SU-DHL-6 (cell line): ENCODE results near the gene NAT14.
A peak's percentile ranks its signal among the peaks of the same experiment; 100 is the strongest.

Experiments
- H2AFZ ChIP-seq: fragments of 200-600 bp; sonication (generic); 2 replicates; pipeline ENCODE4 v1.6.1; 2014; ENCODE audit warnings: low read depth, mild to moderate bottlenecking, moderate library complexity, mixed read lengths, antibody characterized with exemption, low read length; ENCODE audit not compliant: severe bottlenecking
- H3F3A ChIP-seq: fragments of 200-600 bp; shearing (Covaris generic); 2 replicates; pipeline ENCODE4 v1.6.0; 2016; ENCODE audit warnings: antibody characterized with exemption, mild to moderate bottlenecking; ENCODE audit not compliant: insufficient read depth
- H3K27ac ChIP-seq: fragments of 200-600 bp; sonication (generic); 2 replicates; pipeline ENCODE4 v1.5.1; 2016; ENCODE audit warnings: low read depth, mild to moderate bottlenecking, low read length, moderate library complexity, mixed read lengths
- H3K27me3 ChIP-seq: fragments of 200-600 bp; sonication (generic), shearing (Covaris generic); 2 replicates; pipeline ENCODE4 v1.6.0; 2014; ENCODE audit warnings: mild to moderate bottlenecking, low read length
- H3K36me3 ChIP-seq: fragments of 200-600 bp; sonication (generic); 2 replicates; pipeline ENCODE4 v1.6.1; 2014; ENCODE audit warnings: mild to moderate bottlenecking, low read length, mixed read lengths
- H3K4me2 ChIP-seq: fragments of 300-600, 200-600 bp; shearing (Covaris generic), sonication (generic); 2 replicates; pipeline ENCODE4 v1.6.0; 2014; ENCODE audit warnings: low read length, low read depth, mild to moderate bottlenecking; ENCODE audit not compliant: poor library complexity, severe bottlenecking
- H3K4me3 ChIP-seq: fragments of 200-600 bp; sonication (generic); 2 replicates; pipeline ENCODE4 v1.5.1; 2014; ENCODE audit warnings: antibody characterized with exemption, low read length, mild to moderate bottlenecking, mixed read lengths; ENCODE audit not compliant: insufficient read depth, poor library complexity, severe bottlenecking
- H3K79me2 ChIP-seq: fragments of 200-600 bp; sonication (generic); 2 replicates; pipeline ENCODE4 v1.6.1; 2014; ENCODE audit warnings: mild to moderate bottlenecking, low read length, moderate library complexity; ENCODE audit not compliant: insufficient read depth
- H3K9ac ChIP-seq: fragments of 200-600 bp; sonication (generic); 2 replicates; pipeline ENCODE4 v1.7.0; 2014; ENCODE audit warnings: mild to moderate bottlenecking, low read length
- H3K9me2 ChIP-seq: fragments of 200-600 bp; sonication (generic); replicated peaks from 2 replicates; pipeline ENCODE4 v1.6.1; 2014; ENCODE audit warnings: low read length; ENCODE audit not compliant: insufficient read depth
- H3K9me3 ChIP-seq: fragments of 200-600 bp; sonication (generic); 2 replicates; pipeline ENCODE4 v1.6.1; 2014; ENCODE audit warnings: low read length, mixed read lengths; ENCODE audit not compliant: insufficient read depth
- H4K20me1 ChIP-seq: fragments of 200-600 bp; sonication (generic); 2 replicates; pipeline ENCODE4 v1.6.1; 2014; ENCODE audit warnings: low read depth, mild to moderate bottlenecking, antibody characterized with exemption, low read length, moderate library complexity, mixed read lengths
- EZH2phosphoT487 ChIP-seq: fragments of 200-600 bp; sonication (generic), shearing (Covaris generic); conservative IDR thresholded peaks from 2 replicates; pipeline ENCODE4 v1.6.1; 2018; ENCODE audit warnings: mild to moderate bottlenecking, antibody characterized with exemption, low read length, moderate library complexity, mixed read lengths
- TF ChIP-seq, protein P1 (sequence below): fragments of 200-600 bp; sonication (generic); IDR thresholded peaks from one replicate; pipeline ENCODE4 v1.5.1; 2017; ENCODE audit warnings: antibody characterized with exemption, mild to moderate bottlenecking, low read length, moderate library complexity; ENCODE audit not compliant: insufficient read depth, poor library complexity, severe bottlenecking

Gene NAT14

DNA sequence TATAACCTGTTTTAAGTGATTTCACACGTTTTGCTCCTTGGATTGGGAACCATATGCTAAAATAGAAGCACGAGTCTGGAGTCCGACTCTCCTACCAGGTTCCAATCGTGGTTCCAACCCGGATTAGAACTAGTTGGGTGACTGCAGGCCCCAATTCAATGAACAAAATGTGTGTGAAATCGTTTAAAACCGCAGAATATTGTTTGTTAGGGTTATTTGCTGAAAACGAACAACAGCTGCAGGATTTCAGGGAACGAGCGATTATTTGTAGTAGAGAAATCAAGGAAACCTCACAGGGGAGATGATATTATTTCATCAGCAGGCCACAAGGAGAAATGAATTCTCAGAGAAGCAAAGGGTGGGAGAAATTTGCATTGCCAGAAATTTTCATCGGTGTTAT lies 20.0 kb downstream of the NAT14 start:
- no peaks in the 10 kb centered on the region for H3K36me3 ChIP-seq
- H3K27me3 ChIP-seq: no peaks in the 10 kb centered on the region
- no peaks in the 10 kb centered on the region for H3K9me2 ChIP-seq
- H3K4me3 ChIP-seq: no peak overlapping the region
- TF ChIP-seq EZH2phosphoT487: no peak
- TF ChIP-seq, protein P1, sequence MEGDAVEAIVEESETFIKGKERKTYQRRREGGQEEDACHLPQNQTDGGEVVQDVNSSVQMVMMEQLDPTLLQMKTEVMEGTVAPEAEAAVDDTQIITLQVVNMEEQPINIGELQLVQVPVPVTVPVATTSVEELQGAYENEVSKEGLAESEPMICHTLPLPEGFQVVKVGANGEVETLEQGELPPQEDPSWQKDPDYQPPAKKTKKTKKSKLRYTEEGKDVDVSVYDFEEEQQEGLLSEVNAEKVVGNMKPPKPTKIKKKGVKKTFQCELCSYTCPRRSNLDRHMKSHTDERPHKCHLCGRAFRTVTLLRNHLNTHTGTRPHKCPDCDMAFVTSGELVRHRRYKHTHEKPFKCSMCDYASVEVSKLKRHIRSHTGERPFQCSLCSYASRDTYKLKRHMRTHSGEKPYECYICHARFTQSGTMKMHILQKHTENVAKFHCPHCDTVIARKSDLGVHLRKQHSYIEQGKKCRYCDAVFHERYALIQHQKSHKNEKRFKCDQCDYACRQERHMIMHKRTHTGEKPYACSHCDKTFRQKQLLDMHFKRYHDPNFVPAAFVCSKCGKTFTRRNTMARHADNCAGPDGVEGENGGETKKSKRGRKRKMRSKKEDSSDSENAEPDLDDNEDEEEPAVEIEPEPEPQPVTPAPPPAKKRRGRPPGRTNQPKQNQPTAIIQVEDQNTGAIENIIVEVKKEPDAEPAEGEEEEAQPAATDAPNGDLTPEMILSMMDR: no peak
- H3K9ac ChIP-seq: no peak overlapping the region
- no peaks in the 10 kb centered on the region for H3F3A ChIP-seq
- H2AFZ ChIP-seq: no peak overlapping the region
- H3K9me3 ChIP-seq: no peaks in the 10 kb centered on the region
- no peaks in the 10 kb centered on the region for H3K79me2 ChIP-seq
- H3K4me2 ChIP-seq: no peak overlapping the region
- H3K27ac ChIP-seq: no peak overlapping the region
- H4K20me1 ChIP-seq: no peaks in the 10 kb centered on the region

GRCh38 chr19:55508120-55508519 lies 23.1 kb downstream of the NAT14 start:
- H3K27ac ChIP-seq: no peak overlapping the region
- no peak overlapping the region for H3K9ac ChIP-seq
- H3F3A ChIP-seq: no peaks in the 10 kb centered on the region
- no peak overlapping the region for H3K4me2 ChIP-seq
- no peaks in the 10 kb centered on the region for H3K36me3 ChIP-seq
- no peak overlapping the region for H2AFZ ChIP-seq
- TF ChIP-seq, protein P1: no peak
- TF ChIP-seq EZH2phosphoT487: no peak
- H3K79me2 ChIP-seq: no peaks in the 10 kb centered on the region
- H3K4me3 ChIP-seq: no peak overlapping the region
- H4K20me1 ChIP-seq: no peaks in the 10 kb centered on the region
- H3K27me3 ChIP-seq: no peaks in the 10 kb centered on the region
- H3K9me3 ChIP-seq: no peaks in the 10 kb centered on the region
- no peaks in the 10 kb centered on the region for H3K9me2 ChIP-seq

GRCh38 chr19:55516878-55517620 lies 32.1 kb downstream of the NAT14 start:
- Histone ChIP-seq H3K4me3 (peak overlapping the region; percentile 51), H3K36me3 (no peaks in the 10 kb centered on the region), H2AFZ (peak overlapping the region; percentile 88), H3F3A (no peaks in the 10 kb centered on the region), H3K9me2 (no peaks in the 10 kb centered on the region), H3K79me2 (no peaks in the 10 kb centered on the region), H3K27me3 (no peaks in the 10 kb centered on the region), H3K9ac (peak overlapping the region; percentile 50; the same call in 1 of the 2 replicates), H3K4me2 (peak overlapping the region; percentile 73), H3K9me3 (no peaks in the 10 kb centered on the region), H4K20me1 (no peaks in the 10 kb centered on the region), H3K27ac (no peak overlapping the region)
- no peak for TF ChIP-seq EZH2phosphoT487
- TF ChIP-seq, protein P1: peak; percentile 82
